HG03439 (cell line): Measurements from ENCODE around the gene CRYZL1.
"Not testable (repeated sequence)": the region's sequence is repeated elsewhere in the genome, so short reads cannot be mapped to it uniquely, and the experiment has no call there.

Experiments
- ATAC-seq: cut with Tn5 transposase; IDR thresholded peaks from one replicate; pipeline ENCODE4 v1.9.1; 2021; ENCODE audit warnings: mild to moderate bottlenecking, moderate library complexity; ENCODE audit not compliant: unreplicated experiment

CRYZL1 gene

DNA sequence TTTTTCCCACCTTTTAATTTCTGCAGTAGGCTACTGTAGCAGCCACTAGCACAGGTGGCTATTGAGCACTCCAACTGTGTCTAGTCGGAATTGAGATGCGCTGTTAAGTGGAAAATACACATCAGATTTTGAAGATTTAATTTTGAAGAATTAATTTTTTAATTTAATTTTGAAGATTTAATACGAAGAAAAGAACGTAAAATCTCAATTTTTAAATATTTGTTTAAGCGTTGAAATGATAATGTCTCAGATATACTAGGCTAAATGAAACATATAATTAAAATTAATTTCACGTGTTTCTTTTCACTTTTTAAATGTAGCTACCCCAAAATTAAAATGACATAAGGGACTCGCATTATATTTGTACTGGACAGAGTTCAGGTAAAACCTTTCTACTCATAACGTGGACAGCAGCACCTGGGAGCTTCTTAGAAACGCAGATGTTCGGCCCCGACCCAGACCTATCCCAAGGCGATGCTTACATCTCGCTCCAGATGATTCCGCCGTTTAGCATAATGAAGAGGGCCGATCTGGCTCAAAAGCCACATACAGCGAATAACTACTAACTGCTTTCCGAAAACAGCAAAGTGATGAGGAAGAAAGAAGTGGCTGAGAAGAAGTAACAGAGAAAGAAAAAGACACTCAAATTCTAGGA is 717 bp downstream of the CRYZL1 start:
- ATAC-seq = no peak

- no peak for ATAC-seq
These were observed 7.3 kb downstream of the CRYZL1 start for GRCh38 chr21:33634254-33634653.

DNA sequence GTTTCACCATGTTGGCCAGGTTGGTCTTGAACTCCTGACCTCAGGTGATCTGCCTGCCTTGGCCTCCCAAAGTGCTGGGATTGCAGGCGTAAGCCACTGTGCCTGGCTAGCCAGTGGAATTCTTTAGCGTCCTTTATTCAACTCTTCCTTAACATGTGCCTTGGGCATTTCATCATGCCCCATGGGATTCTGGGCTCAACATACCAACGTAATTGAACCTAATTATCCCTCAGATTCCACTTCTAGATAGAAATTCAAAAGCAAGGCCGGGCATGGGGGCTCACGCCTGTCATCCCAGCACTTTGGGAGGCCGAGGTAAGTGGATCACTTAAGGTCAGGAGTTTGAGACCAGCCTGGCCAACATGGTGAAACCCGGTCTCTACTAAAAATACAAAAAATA is 15.4 kb downstream of the CRYZL1 start:
- ATAC-seq = not testable (repeated sequence)

GRCh38 chr21:33622253-33622652 is 19.3 kb downstream of the CRYZL1 start:
- ATAC-seq = no peak

GRCh38 chr21:33619726-33620125 is 21.8 kb downstream of the CRYZL1 start:
- no peak for ATAC-seq

GRCh38 chr21:33618407-33618806 is 23.1 kb downstream of the CRYZL1 start:
- no peak for ATAC-seq

DNA sequence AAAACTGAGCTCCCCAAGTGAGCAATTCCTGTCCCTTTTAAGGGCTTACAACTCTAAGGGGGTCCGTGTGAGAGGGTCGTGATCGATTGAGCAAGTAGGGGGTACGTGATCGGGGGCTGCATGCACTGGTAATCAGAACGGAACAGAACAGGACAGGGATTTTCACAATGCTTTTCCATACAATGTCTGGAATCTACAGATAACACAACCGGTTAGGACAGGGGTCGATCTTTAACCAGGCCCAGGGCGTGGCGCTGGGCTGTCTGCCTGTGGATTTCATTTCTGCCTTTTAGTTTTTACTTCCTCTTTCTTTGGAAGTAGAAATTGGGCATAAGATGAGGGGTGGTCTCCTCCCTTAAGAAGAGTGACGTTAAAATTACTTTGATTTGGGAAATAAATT is 24.0 kb downstream of the CRYZL1 start:
- ATAC-seq = not testable (repeated sequence)

- no peak for ATAC-seq
These were observed 30.4 kb downstream of the CRYZL1 start for GRCh38 chr21:33611006-33611744.

DNA sequence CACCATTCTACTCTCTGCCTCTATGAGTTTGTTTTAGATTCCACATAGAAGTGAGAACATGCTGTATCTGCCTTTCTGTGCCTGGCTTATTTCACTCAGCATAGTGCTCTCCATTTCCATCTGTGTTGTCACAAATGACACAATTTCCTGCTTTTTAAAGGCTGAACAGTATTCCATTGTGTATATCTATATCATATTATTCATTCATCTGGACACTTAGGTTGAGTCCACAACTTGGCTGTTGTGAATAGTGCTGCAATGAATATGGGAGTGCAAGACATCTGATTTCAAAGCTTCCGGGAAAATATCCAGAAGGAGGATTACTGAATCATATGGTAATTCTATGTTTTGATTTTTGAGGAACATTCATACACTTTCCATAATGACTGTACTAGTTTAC is 33.0 kb downstream of the CRYZL1 start:
- no peak for ATAC-seq

GRCh38 chr21:33598051-33598450 is 43.5 kb downstream of the CRYZL1 start:
- no peak for ATAC-seq

- ATAC-seq = peak; percentile 91
These were observed 52.8 kb downstream of the CRYZL1 start, which contains the start of gene DONSON for GRCh38 chr21:33588485-33589335. DONSON (minus strand) TSS chr21:33588684; CDS start chr21:33588641, 43 bp downstream.

DNA sequence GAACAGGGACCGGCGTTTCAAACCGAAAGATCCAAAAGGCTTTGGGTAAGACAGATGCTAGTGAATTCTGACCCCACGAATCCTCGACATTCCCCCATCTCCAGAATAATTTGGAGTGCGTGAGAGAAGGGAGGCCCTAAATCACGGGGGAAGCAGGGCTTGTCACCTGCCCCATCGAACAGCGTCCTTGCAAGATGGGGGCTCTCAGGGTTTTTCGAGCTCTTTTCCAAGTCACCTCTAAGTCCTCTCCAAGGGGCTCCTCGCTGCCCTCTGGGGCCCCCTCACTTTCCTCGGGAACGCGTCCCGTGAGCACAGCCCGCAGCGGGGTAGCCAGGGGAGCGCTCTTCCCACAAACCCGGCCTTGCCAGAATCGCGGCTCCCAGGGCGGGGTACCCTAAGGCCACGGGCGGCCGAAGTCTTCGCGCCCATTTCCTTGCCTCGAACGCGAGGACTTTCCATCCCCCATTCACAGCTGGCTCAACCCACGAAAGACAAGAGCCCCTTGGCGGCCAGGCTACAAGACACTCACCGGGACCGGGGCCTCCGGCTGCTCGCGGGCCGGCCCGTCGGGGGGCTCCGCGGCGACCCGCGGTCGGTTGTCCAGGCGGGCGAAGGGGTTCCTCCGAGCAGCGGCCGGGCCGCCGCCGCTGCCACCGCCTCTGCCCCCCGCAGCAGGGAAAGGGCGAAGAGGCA is 53.6 kb downstream of the CRYZL1 start:
- peak; percentile 30 for ATAC-seq

DNA sequence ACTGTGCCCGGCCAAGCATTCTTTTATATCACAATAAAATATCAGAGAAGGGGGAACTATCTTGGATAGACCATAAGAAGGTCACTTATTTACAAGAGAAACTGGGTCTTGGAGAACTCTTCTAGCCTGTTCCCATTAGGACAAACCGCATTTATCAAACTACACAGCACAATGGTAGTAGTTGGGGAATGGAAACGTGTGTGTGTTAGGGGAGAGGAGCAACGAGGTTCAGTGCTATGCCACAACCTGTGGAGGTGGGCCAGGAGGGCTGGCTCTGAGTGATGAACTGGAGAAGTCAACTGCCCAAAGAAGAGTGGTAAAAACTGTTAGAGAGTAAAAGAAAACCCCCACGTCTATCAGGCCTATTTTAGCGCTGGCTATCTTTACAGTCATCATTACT is 54.6 kb downstream of the CRYZL1 start:
- no peak for ATAC-seq

DNA sequence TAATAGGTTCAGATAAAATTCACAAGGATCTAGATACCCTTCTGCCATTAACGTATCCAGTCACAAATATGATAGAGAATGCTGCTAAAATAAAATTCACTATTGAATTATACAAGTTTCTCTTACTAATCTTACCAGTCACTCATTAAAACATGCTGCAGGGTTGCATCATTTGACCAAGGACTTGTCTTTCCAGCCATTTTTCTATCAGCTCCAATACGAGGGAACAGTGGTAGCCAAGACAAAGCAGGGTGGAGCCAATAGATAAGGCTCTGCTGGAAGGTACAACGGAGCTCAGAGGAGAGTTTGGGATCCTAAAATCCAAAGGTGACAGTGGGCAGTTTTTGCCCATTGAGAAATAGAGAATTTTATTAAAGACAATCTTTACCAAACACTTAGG is 57.1 kb downstream of the CRYZL1 start:
- no peak for ATAC-seq

- ATAC-seq = no peak
These were observed 62.5 kb downstream of the CRYZL1 start for GRCh38 chr21:33578959-33579542.

GRCh38 chr21:33578214-33578613 is 63.3 kb downstream of the CRYZL1 start:
- ATAC-seq = no peak

DNA sequence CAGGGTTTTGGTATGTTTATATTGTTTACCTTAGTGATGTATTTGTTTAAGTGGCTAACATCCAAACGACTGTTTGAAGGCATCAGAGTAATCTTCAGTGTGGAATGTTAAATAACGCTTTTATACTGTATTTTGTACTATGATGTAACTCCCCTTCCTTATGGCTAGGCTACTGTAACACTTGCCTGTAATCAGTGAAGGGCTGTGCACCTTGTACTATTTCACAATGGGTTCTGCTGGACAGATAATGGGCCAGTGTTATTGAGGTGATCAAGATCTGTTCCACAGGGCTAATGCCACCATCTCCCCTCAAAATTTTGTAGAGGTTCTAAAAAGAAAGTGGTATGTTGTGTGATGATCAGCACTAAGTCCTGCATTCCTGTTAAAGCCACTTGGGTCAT is 64.8 kb downstream of the CRYZL1 start:
- not testable (repeated sequence) for ATAC-seq

DNA sequence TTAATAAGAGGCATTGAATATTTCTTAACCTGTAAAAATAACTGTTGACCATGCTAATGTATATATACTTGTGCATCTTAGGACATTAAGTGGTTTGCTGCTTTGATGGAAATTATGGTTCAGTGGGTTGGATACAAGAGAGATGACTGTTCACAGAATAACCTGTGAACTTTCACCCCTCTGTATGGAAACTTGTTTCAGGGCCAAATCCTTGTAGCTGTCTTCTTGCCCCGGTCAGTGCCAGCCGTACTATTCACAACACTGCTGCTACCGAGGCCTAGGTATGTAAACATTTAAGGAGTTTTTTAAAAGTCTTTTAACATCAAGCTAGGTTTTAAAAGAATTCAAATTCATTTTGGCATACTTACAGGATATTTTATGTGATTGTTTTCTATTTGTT is 69.2 kb downstream of the CRYZL1 start:
- no peak for ATAC-seq

GRCh38 chr21:33569991-33570390 is 71.5 kb downstream of the CRYZL1 start:
- ATAC-seq = no peak

- no peak for ATAC-seq
These were observed 73.1 kb downstream of the CRYZL1 start for GRCh38 chr21:33568448-33568847.

GRCh38 chr21:33567914-33568313 is 73.6 kb downstream of the CRYZL1 start:
- ATAC-seq = no peak
